Measurements from ENCODE around the gene ZBTB32.

Gene ZBTB32

GRCh38 chr19:35738021-35738886 is 33.9 kb downstream of the ZBTB32 start:
- DNase-seq = no peak

- no peak for DNase-seq
Observed at GRCh38 chr19:35738887-35739229, 34.5 kb downstream of the ZBTB32 start.

GRCh38 chr19:35739275-35740107 is 35.1 kb downstream of the ZBTB32 start:
- no peak for DNase-seq

DNA sequence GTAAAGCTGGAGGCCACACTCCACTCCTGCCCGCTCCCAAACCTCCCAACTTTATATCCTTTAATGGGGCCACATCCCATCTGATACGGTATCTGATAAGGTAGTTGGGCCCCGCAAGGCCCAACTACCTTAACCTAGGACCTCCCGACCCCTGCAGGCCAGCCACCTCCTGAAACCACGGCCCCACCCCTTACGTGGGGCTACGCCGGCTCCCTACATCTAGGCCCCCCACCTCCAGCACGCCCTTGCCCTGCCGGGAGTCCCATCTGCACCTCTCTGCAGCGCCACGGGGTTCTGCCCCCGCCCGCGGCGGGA is 35.7 kb downstream of the ZBTB32 start:
- DNase-seq = no peak

DNA sequence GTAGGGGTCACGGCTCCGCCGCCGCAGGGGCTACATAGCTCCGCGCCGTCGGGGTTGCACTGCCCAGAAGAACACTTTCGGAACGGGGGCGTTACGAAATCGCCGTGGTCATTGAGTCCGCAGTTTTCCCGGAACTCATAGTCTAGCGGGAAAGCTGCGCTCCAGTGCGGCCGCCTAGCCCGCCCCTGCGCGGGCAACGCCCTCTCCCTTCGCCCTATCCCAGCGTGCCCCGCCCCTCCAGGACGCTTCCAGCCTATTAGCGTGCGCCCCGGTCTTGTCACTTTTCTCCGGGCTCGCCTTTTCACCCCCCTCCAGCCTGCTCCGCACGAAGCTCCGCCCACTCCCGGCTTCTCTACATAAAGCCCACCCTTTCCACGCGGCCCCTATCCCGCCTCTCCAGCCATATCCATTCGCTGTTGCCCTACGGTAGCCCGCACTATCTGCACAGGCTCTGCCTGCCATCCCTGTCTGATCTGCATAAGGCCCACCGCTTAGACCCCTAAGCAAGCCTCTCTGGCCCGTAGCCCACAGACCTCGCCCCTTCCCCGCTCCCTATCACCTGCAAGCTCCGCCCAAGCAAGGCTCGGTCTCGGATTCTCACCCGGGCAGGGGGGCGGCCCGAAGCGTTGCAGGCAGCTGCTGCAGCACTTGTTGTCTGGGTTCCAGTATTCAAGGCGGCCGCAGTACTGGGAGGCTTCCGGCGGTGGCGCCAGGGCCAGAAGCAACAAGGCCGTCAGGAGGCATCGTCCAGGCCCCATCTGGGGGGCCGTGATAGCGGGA is 36.3 kb downstream of the ZBTB32 start:
- peak; percentile 72 to 94 (median 88) for DNase-seq

DNA sequence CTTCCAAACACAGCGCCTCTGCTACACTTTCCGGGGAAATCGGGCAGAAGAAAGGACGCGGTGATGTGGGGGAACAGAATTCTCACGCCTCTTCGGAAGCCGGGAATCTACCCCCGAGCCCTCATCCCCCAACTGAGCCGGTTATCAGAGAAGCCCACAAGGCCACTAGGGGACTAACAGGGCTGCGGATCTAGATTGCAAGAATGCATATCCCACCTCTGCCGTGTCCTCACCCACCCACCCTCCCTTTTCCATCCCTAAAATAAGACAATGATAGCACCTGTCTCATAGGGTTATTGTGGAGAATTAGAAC is 36.8 kb downstream of the ZBTB32 start:
- DNase-seq = no peak

DNA sequence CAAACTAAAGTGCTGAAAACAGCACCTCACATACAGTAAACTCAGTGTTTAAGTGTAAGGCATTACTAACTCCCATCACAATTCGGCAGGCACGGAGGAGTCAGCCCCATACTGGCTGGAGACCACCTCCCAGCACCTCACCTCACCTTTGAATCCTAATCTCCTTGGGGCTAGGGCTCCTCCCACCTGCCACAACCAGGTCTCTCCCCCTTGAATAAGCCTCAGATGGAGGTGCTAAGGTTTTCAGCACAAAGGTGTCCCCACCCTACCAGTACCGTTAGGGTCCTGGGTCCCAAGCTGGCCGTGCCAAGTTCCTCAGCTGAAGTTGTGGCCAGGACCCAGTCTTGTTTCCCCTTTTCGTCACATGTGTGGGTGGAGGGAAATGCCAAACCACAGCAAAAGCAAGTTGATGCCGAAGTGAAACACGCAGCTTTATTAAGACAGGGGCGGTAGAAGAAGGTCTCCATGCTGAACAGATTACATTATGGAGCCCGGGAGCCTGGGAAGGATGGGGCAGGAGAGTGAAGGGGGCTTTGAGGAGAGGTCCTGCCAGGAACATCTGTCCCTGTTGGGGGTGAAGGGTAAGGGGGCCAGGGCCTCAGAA is 37.9 kb downstream of the ZBTB32 start, which contains the start of gene IGFLR1:
IGFLR1 (minus strand) TSS at position 332 of the 604 bp plus-strand sequence. CDS start 1,272 bp downstream, outside the sequence.
- DNase-seq = peak in 2 of 4 experiments; percentile 33 to 39

GRCh38 chr19:35743640-35744429 is 39.5 kb downstream of the ZBTB32 start:
- DNase-seq = no peak

GRCh38 chr19:35744430-35745327 is 40.3 kb downstream of the ZBTB32 start:
- peak; percentile 72 to 88 (median 78) for DNase-seq

DNA sequence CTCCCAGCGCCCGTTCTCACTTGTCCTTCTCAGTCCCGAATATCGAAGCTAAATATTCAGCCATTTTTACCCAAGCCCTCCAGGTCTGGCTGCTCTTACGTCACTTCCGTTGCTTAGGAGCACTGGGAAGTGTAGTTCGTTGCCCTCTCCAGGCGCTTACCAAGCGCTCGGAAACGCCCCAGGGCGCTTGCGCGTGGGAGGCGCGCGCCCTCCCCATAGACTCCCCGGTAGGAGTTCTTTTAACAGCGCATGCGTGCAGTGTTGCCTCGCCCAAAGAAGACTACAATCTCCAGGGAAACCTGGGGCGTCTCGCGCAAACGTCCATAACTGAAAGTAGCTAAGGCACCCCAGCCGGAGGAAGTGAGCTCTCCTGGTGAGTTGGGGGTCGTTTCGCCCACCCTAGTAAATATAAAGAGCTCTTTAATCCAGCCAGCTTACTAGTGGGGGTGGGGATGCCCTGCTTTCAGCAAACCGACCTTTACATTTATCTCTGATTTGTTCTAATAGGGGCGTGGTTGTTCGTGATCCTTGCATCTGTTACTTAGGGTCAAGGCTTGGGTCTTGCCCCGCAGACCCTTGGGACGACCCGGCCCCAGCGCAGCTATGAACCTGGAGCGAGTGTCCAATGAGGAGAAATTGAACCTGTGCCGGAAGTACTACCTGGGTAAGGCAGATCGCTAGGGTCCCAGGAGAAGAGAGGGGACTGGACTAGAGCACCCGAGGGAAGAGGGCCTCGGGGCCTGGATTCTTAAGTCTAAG is 41.1 kb downstream of the ZBTB32 start, which contains the start of the genes PSENEN and U2AF1L4:
PSENEN (plus strand) TSS at position 324 of the 759 bp plus-strand sequence; CDS start at position 604, 280 bp downstream.
U2AF1L4 (minus strand) TSS at position 91 of the 759 bp plus-strand sequence; CDS start at position 64, 27 bp downstream.
- peak; percentile 80 to 92 (median 84) for DNase-seq

GRCh38 chr19:35746087-35746462 is 41.7 kb downstream of the ZBTB32 start:
- DNase-seq = no peak

DNA sequence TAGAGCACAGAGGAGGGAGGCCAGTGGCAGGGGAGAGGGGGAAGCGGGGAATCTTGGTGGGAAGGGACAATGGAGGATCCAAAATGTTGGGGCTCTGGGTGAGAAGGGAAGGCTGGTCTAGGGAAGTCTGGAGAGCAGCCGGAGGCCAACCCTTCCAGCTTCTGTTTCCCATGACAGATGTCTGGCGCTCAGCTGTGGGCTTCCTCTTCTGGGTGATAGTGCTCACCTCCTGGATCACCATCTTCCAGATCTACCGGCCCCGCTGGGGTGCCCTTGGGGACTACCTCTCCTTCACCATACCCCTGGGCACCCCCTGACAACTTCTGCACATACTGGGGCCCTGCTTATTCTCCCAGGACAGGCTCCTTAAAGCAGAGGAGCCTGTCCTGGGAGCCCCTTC is 42.2 kb downstream of the ZBTB32 start:
- no peak for DNase-seq

GRCh38 chr19:35748106-35749020 is 44.0 kb downstream of the ZBTB32 start, which contains the start of gene LIN37:
Gene LIN37, plus strand, starts transcription at chr19:35748576. Its CDS starts 149 bp downstream, at chr19:35748725.
- peak; percentile 90 to 97 (median 94) for DNase-seq

- DNase-seq = no peak
Observed at GRCh38 chr19:35750167-35750566, 45.8 kb downstream of the ZBTB32 start.

DNA sequence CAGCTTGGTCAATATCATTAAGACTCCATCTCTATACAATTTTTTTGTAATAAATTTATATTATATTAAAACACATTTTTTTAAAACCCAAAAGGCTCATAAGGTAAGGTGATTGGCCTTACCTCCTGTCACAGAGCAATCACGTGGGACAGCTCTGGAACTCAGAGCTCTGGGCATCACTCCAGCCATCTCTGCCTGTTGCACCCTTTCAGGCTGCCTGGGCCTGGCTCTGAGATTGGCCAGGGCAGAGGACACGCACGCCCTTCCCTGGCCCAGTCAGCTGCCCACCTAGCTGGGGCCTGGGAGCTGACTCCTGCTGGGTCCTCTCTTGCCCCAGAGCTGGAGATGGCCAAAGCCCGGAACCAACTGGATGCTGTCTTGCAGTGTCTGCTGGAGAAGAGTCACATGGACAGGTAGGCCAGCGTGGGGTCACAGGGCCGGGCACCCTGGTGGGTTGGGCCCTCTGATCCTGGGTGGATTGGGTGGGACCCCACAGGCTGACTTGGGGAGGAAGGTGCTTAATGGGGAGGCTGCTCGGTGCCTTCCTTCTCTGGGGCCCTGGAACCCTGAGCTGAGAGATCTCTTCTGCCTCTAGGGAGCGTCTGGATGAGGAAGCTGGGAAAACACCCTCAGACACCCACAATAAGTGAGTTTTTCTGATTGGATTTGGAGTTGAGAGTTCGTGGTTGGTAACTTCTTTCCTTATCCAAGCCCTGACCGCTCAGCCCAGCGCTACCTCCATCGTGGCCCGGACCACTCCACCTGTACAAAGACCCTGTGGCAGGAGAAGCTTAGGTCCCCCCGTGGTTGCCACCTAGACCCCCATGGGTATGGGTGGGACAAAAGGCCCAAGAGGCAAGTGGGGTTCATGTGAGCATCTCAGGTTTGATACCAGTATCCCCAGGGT is 47.7 kb downstream of the ZBTB32 start:
- no peak for DNase-seq

- no peak for DNase-seq
Observed at GRCh38 chr19:35752746-35753350, 48.5 kb downstream of the ZBTB32 start.

All from activated naive CD4-positive, alpha-beta T cell (primary cell).